Lower leg skin (tissue), 3 donors: ENCODE results near the gene LSMEM2.

Source experiments
- CTCF ChIP-seq, 3 donors: fragments of 450-650 bp; IDR thresholded peaks; one replicate each; pipeline ENCODE4 v1.5.1; 2016; ENCODE audit warnings: antibody characterized with exemption in 3 of 3, mild to moderate bottlenecking in 3 of 3, moderate library complexity in 2 of 3
- POLR2A ChIP-seq, 2 donors: fragments of 450-650 bp; IDR thresholded peaks; one replicate each; pipeline ENCODE4 v1.6.1; 2016 to 2017; ENCODE audit warnings: antibody characterized with exemption in 2 of 2, mild to moderate bottlenecking in 1 of 2, moderate library complexity in 1 of 2

- TF ChIP-seq CTCF (IDR thresholded peaks at IDR 0.05) = no peak
- no peak for TF ChIP-seq POLR2A (IDR thresholded peaks at IDR 0.05)
Observed at GRCh38 chr3:50241713-50242380, 37.0 kb upstream of the LSMEM2 start.
